ENCODE data around the gene IL11RA. TPM values are rescaled to one million over a fixed set of nuclear protein-coding genes. Genes with fewer than 3 reads are reported as not detected.
A peak's percentile ranks its signal among the peaks of the same experiment; 100 is the strongest.

IL11RA gene
- total RNA-seq, 6 experiments from 2014 or later = 9.7 to 21.5 (median 14.7) TPM

DNA sequence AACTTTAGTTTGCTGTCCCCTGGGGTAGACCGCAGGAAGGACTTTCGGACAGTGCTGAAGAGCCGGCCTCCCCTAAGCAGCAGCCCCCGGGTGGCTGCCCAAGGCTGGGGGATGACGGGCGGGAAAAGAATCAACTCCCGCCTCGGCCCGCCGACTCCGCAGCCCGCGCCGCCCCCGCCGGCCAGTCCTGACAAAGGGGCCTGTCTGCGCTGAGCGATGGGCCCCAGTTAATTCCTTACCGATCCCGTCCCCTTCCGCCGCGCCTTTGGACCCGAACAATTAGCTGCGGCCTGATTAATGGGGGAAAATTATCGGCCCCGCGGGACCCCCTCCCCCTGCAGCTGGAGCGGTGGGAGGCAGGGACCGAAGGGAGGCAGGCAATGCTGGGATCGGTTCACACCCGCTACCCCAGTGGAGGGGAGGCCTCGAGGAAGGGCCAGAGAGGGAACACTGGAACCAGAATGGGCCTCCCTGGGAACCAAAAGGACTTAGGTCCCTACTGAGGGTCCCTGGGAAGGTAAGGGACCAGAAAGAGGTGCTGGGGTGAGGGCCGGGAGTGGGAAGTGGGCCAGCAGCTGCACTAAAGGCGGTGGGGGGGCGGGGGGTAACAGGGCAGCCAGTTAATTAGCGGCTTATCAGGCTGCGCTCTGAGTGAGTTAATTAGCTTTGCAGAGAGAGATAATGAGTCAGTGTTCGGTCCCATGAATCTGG, 27.4 kb upstream of the IL11RA start:
- H3K27me3 ChIP-seq = no peaks in the 10 kb centered on the region
- ATAC-seq (no peak), DNase-seq (no peak)
- no peak overlapping the region for H3K27ac ChIP-seq
- intact Hi-C loops (cut with DNase I) = no loop called here
- H3K4me1 ChIP-seq = peaks cover 0 to 14% (median under 1%) of the 10 kb centered on the region in 4 donors
- H3K36me3 ChIP-seq = no peaks in the 10 kb centered on the region
- TF ChIP-seq, protein P1, sequence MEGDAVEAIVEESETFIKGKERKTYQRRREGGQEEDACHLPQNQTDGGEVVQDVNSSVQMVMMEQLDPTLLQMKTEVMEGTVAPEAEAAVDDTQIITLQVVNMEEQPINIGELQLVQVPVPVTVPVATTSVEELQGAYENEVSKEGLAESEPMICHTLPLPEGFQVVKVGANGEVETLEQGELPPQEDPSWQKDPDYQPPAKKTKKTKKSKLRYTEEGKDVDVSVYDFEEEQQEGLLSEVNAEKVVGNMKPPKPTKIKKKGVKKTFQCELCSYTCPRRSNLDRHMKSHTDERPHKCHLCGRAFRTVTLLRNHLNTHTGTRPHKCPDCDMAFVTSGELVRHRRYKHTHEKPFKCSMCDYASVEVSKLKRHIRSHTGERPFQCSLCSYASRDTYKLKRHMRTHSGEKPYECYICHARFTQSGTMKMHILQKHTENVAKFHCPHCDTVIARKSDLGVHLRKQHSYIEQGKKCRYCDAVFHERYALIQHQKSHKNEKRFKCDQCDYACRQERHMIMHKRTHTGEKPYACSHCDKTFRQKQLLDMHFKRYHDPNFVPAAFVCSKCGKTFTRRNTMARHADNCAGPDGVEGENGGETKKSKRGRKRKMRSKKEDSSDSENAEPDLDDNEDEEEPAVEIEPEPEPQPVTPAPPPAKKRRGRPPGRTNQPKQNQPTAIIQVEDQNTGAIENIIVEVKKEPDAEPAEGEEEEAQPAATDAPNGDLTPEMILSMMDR (IDR thresholded peaks at IDR 0.05) = no peak
- no peak for TF ChIP-seq POLR2A (IDR thresholded peaks at IDR 0.05)
- 45% methylated on average over 13 of the region's 39 CpGs for WGBS (ENCODE audit: insufficient coverage, low coverage, low lambda C conversion rate, missing lambda C conversion rate)
- no peaks in the 10 kb centered on the region for H3K9me3 ChIP-seq
- H3K4me3 ChIP-seq = no peak overlapping the region

DNA sequence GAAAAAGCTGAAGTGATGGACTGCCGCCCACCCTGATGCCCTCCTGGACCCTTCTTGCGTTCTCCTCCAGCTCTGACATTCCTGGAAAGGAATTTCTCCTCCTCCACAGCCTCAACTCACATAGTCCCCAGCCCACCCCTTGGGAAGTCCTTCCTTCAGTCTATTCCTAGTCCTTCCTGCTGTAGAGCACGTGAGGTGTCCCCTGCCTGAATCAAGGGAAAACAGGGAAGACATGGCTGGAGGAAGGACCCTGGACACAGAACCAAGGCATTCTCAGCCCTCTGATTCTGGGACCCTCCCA, 26.8 kb upstream of the IL11RA start:
- ATAC-seq = no peak
- 54% methylated on average over 2 of the region's 3 CpGs for WGBS (ENCODE audit: insufficient coverage, low coverage, low lambda C conversion rate, missing lambda C conversion rate)

DNA sequence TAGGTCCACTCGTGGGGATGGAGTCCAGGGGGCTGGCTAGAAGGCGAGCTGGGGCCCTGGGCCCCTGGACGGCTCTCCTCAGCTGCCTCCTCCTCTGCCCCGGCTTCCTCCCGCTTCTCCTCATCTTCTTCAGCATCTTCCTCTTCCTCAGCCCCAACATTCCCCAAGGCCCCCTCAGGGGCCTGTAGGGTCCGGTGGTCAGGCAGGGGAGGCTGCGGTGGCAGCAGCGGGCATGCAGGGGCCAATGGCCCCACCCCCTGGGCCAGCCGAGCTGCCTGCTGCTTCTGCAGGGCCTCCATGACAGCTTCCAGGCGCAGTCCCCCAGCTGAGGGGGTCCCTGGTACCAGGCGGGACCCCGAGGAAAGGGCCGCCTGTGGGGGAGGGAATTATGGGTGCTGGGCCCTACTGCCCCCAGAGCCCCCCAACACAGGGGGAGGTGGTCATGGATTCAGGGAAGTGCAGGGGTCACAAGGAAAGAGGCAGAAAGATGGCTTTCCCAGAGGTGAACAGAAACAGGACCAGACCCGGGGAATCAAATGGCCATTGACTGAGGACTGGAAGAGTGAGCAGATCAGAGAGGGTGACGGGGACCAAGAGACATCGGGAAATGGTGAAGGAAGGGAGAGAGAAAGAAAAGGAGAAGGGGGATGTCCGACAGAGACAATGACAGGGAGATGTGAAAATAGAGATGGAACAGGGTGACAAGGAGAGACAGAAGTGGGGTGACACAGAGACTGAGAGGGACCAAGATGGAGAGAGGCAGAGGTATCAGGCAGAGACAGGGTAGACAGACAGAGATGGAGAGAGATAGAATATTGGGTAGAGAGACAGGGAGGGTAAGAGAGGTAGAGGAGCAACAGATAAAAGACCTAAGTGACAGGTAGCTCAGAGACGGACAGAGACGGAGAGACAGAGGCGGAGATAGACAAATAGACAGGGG, 24.0 kb upstream of the IL11RA start:
- H3K36me3 ChIP-seq = no peaks in the 10 kb centered on the region
- peaks cover 0 to 29% (median 5%) of the 10 kb centered on the region in 4 donors for H3K4me1 ChIP-seq
- H3K4me3 ChIP-seq = peak overlapping the region in 2 of 3 donors; percentile 49 to 50
- TF ChIP-seq, protein P1 (IDR thresholded peaks at IDR 0.05) = no peak
- no peak for TF ChIP-seq POLR2A (IDR thresholded peaks at IDR 0.05)
- WGBS (ENCODE audit: insufficient coverage, low coverage, low lambda C conversion rate, missing lambda C conversion rate) = 41% methylated on average over 12 of the region's 20 CpGs
- H3K27ac ChIP-seq = no peak overlapping the region
- DNase-seq = no peak
- no peaks in the 10 kb centered on the region for H3K9me3 ChIP-seq
- no peak for ATAC-seq
- intact Hi-C loops (cut with DNase I) = no loop called here
- no peaks in the 10 kb centered on the region for H3K27me3 ChIP-seq

More for the DNA sequence above, 26.8 kb upstream of the IL11RA start:
- Histone ChIP-seq H3K4me3 (no peak overlapping the region), H3K9me3 (no peaks in the 10 kb centered on the region), H3K36me3 (no peaks in the 10 kb centered on the region), H3K27me3 (no peaks in the 10 kb centered on the region), H3K27ac (no peak overlapping the region), H3K4me1 (peaks cover 0 to 17% (median 1%) of the 10 kb centered on the region in 4 donors)
- intact Hi-C loops (cut with DNase I) = no loop called here
- no peak for DNase-seq
- TF ChIP-seq, protein P1 (IDR thresholded peaks at IDR 0.05) = no peak
- TF ChIP-seq POLR2A (IDR thresholded peaks at IDR 0.05) = no peak

DNA sequence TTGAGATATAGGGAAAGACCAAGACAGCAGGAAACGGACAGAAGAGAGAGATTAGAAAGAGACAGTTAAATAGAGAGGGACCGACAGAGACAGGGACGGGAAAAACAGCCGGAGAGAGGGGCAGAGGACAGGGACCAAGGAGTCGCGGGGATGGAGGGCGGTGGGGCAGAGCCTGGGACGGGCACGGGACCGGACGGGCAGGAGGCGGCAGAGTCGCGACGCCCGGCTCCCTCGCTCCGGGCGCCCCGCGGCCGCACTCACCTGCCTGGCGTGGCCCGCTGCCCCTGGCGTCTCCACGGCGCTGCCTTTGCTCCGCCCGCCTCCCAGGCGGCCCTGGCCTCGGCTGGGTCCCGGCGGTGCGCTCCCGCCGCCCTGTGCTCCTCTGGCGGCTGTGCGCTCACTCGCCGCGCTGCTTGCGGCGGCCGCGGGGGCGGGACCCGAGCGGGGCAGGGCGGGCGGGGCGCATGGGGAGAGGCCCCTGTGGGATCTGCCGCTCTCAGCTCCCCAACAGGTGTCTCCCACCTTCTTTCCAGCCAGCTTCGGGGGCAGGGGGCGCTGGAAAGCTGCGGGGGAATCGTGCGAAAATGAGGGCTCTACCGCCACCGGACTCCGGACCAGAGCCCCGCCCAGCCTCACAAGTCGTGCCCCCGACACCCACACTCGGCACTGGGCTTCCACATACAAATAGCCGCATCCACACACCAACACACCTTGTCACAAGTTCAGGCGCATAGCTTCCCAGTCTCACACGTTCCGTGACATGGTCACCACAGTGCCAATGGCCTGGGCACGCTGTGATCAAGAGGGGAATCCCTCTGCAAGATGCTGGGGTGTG, 23.1 kb upstream of the IL11RA start, which contains the start of gene ARID3C:
TSS of gene ARID3C (minus strand) at position 411 of the 835 bp plus-strand sequence. CDS start 1,052 bp downstream, outside the sequence.
- ATAC-seq (peak; percentile 62 to 77 (median 72)), DNase-seq (peak; percentile 68 to 72 (median 68))
- intact Hi-C loops (cut with DNase I) = no loop called here
- TF ChIP-seq POLR2A (IDR thresholded peaks at IDR 0.05) = no peak
- TF ChIP-seq, protein P1 (IDR thresholded peaks at IDR 0.05) = no peak
- peaks cover 0 to 36% (median 9%) of the 10 kb centered on the region in 4 donors for H3K4me1 ChIP-seq
- whole genome bisulfite sequencing (ENCODE audit: insufficient coverage, low coverage, low lambda C conversion rate, missing lambda C conversion rate) = 7% methylated on average over 10 of the region's 69 CpGs
- H3K36me3 ChIP-seq = no peaks in the 10 kb centered on the region
- H3K27me3 ChIP-seq = no peaks in the 10 kb centered on the region
- H3K4me3 ChIP-seq = peak within 1 kb of the TSS; percentile 34 to 50 (median 49)
- peak within 1 kb of the TSS in 1 of 3 donors; percentile 83 for H3K27ac ChIP-seq
- H3K9me3 ChIP-seq = no peaks in the 10 kb centered on the region

Data from right lobe of liver (tissue), 6 donors.